GM12891 (cell line): ENCODE measurements around the gene CORT.

ENCODE experiments used
- PAX5 ChIP-seq: IDR thresholded peaks from 2 replicates; pipeline ENCODE4 v1.6.1; 2011; ENCODE audit warnings: low read length, moderate library complexity, mild to moderate bottlenecking; ENCODE audit not compliant: insufficient read depth, severe bottlenecking
- POLR2A ChIP-seq: IDR thresholded peaks from 2 replicates; pipeline ENCODE4 v1.6.1; 2011; ENCODE audit warnings: low read depth, low read length, control low read depth
- POLR2AphosphoS5 ChIP-seq: IDR thresholded peaks from 2 replicates; pipeline ENCODE4 v1.6.1; 2011; ENCODE audit warnings: low read depth, low read length, control low read depth
- POU2F2 ChIP-seq: IDR thresholded peaks from 2 replicates; pipeline ENCODE4 v1.6.1; 2011; ENCODE audit warnings: low read depth, mild to moderate bottlenecking, control low read depth, low read length, moderate library complexity
- SPI1 ChIP-seq: IDR thresholded peaks from 2 replicates; pipeline ENCODE4 v1.6.1; 2011; ENCODE audit warnings: low read depth, low read length, control low read depth
- TAF1 ChIP-seq: IDR thresholded peaks from 2 replicates; pipeline ENCODE4 v1.6.1; 2011; ENCODE audit warnings: low read depth, low read length, control low read depth

GRCh38 chr1:10459184-10459583 is 9.4 kb downstream of the CORT start:
- TF ChIP-seq POLR2A (no peak), POU2F2 (no peak), PAX5 (no peak), POLR2AphosphoS5 (no peak), TAF1 (no peak), SPI1 (no peak)
